NCI-H526 treated with DMSO at 0.1 percent for 48 hours (cell line): ENCODE measurements around the gene DTX4.

Experiments used
- DNase-seq: peaks from one replicate; lab custom pipeline; 2025; lab: John Stamatoyannopoulos, UW

Gene DTX4

GRCh38 chr11:59192446-59193020, 20.6 kb downstream of the DTX4 start:
- DNase-seq = no peak

GRCh38 chr11:59193587-59194130, 21.7 kb downstream of the DTX4 start:
- DNase-seq = no peak

DNA sequence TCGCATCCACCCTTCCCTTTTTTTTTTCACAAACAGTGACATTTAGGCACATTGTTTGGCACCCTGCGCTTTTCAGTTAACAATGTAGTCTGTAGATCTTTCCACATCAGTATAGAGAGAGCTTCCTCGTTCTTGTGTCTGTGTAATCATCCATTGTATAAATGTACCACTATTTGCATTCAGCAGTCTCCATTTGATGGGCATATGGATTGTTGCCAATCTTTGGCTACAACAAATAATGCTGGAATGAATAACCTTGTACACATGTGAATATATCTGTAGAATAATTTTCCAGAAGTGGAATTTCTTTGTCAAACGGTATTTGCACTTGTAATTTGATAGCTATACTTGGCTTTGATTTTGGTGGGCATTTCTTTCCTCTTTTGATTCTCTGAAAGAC, 23.7 kb downstream of the DTX4 start:
- DNase-seq = no peak

GRCh38 chr11:59196777-59197176, 24.8 kb downstream of the DTX4 start:
- no peak for DNase-seq

DNA sequence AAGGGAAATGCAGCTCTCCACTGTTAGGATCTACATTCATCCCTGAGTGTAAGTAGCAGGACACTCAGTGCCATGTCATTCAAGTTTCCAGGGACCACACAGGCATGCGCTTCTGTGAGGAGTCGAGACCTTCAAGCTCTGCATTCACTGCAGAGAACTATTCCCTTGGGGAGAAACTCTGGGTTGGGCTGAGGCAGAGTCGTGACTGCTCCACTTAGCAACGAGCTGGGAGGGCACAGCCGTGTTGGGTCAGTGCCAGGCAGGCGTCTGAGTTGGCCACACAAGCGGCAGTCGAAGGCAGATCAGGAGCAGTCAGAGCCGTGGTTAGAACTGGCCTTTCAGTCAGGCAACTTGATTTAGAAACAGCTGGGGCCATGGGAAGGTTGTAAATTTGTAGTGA, 26.1 kb downstream of the DTX4 start:
- DNase-seq = no peak

GRCh38 chr11:59198726-59199125, 26.8 kb downstream of the DTX4 start:
- DNase-seq = no peak

- DNase-seq = no peak
Observed at GRCh38 chr11:59199546-59200422, 27.9 kb downstream of the DTX4 start.

- DNase-seq = no peak
Observed at GRCh38 chr11:59200423-59200746, 28.5 kb downstream of the DTX4 start.

GRCh38 chr11:59201353-59201752, 29.4 kb downstream of the DTX4 start:
- DNase-seq = no peak

DNA sequence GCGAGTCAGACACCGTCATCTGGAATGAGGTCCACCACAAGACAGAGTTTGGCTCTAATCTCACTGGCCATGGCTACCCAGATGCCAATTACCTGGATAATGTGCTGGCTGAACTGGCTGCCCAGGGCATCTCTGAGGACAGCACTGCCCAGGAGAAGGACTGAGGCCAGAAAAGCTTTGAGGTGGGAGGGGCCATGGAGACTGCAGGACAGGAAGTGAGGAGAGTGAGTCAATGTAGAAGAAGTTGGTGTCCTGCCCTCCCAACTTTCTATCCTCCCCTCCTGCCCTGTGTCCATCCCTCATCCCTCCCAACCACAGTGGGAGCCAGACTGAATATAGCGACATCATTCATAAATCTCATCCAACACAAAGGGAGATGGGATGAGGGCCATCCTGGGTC, 32.8 kb downstream of the DTX4 start:
- no peak for DNase-seq

DNA sequence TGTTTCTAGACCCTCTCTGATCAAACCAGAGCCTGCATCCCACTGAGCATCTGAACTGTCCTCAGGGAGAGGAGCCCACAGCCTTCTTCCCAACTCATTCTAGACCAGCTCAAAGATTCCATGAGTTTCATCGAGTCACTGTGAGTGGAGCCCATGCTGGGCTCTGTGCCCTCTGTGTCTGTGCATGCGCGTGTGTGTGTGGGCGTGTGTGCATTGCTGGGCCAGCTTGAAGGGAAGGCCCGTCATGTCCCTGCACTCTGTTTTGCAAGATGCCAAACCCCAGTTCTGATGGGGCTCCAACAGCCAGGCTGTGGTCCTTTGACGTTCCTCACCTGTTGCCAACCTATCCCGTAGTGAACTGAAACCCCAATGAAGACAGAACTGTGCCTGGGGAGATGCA, 33.7 kb downstream of the DTX4 start:
- DNase-seq = no peak

DNA sequence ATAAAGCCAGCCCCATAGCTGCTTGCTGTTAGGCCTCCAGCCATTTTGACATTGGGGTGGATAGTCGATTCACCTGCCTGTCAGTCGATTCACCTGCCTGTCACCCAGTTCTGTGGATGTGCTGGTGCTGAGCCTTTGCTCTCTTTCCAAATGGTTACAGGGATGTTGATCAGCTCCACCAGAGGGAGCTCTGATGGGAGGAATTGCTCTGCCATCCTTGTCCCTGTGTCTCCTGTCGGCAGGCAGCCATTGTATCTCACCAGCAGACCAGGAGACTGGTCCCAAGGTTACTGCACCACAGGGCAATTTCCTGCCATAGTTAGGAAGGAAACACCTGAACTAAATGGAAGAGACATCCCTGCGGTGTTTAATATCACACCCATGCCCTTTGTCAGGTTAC, 34.7 kb downstream of the DTX4 start:
- peak; percentile 37 for DNase-seq

GRCh38 chr11:59207988-59208451, 36.1 kb downstream of the DTX4 start:
- peak; percentile 7 for DNase-seq

DNA sequence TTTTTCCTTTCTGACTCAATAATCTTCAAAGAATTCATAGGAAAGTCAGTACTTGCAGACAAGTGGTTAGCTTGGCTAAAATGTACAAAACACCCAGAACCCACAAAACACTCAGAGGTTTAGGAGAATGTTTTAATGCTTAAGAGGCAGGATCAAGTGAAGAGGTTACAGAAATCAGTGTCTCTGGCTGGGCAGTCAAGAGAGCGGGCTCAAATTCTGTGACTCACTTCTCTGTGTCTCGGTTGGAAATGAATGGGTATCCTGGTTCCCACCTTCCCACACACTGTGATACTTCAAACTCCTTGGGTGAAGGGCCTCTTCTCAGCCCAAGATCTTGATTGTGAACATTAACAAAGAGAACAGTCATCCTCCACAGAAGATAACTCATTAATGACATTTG, 37.0 kb downstream of the DTX4 start:
- DNase-seq = no peak

- DNase-seq = no peak
Observed at GRCh38 chr11:59212222-59212621, 40.3 kb downstream of the DTX4 start.

DNA sequence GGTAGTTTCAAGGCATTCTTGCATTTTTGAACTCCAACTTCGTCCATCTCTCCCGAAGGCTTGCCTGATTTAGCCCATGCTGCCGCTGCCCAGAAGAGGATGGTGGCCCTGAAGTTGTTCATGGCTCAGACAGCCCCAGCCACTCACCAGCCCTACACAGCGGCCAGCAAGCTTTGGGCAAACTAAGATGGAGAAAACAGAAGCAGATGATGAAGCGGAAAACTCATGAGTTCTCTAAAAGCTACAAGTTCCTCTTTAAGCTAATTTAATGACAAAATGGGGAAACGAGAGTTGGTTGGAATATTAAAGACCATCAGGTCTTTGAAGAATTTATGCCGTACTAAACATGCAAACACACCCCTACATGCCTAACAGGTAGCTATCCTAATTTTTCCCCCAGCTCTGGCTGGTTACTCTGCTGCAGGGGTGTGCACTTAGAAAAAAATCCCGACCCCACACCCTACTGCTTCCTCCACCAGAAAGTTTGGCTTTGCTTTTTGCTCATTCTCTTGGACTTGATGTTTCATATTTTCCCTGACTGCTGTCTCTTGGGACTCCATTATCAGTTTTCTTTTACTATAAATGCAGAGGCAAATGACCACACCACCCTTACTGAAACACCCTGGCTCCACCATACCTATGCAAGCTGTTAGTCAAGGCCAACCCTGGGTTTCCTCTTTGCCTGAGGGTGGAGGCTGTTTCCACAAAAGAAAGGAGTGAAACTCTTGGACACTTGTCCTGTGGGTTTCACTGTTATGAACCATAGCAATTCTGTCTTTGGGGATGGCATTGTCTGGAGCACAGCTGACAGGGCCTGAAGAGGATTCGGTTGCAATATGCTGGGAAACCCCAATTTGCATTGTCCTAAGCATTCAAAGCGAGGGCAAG, 41.1 kb downstream of the DTX4 start, which contains the start of gene MPEG1:
MPEG1 (minus strand) TSS at position 184 of the 888 bp plus-strand sequence; CDS start at position 122, 62 bp downstream.
- DNase-seq = no peak

DNA sequence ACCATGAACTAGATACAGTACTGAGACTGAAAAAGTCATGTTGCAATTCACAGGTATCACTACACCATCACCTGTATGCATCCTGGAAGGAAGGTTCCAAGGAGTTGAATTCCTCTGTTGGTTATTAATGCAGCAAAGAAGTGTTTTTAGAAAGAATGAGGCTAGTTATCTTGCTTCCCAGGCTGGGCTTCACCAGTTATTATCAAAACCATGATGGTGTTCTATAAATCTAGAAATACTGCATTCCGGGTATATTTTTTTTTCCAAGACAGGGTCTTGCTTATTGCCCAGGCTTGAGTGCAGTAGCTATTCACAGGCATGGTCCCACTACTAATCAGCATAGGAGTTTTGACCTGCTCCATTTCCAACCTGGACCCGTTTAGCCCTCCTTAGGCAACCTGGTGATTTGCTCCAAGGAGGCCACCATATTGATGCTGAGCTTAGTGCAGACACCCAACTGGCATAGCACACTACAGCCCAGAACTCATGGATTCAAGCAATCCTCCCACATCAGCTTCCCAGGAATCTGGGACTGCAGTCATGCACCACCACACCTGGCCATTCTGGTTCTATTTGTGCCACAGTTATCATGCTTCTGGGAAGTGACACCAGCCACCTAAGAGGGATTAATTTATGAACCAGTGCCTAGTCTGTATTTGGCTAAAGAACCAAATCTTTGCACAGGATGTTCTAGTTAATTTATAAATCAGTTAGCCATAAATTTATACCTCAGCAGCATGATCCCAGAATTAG, 42.4 kb downstream of the DTX4 start:
- no peak for DNase-seq

GRCh38 chr11:59216641-59217564, 45.0 kb downstream of the DTX4 start:
- no peak for DNase-seq

DNA sequence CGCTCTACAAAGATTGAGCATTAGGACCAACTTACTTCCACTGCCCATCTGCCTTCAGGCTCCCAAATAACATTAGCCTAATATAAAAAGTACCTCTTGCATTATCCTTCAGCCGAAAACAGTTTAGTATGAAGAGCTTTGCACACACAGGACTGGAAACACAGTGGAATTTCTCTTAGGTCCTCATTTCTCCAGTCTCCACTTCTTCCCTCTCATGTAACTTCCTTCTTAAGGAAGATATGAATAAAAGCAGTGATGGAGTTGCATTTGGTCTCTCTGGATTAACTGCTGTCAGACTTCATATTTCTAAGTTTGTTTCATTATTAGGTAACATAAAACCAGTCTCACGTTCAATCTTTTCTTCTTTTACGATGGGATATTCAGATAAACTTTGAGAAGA, 46.4 kb downstream of the DTX4 start:
- DNase-seq = no peak

DNA sequence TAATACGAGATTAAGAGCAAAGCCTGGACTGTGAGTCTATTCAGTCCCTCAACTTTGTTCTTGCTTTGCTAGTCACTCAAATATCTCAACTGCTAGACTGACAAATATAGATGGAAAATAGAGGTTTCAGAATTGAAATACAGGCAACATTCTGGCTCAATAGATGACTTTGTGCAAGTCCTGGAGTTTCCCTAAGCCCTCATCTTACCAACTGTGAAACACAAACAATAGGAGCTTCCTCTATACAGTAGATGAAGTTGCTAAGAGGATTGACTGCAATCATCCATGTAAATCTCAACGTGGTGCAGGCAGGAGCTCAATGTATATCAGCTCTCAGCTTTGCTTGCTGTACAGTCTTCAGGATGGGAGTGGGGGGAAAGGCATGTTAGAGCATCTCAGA, 47.0 kb downstream of the DTX4 start:
- no peak for DNase-seq
